K562 (cell line): ENCODE measurements around the gene LAX1. TPM values are rescaled to one million over a fixed set of nuclear protein-coding genes. Genes with fewer than 3 reads are reported as not detected.

Experiments
- AFF1 ChIP-seq, 2 experiments: fragments of 450-650 bp; IDR thresholded peaks; 2 replicates each; pipeline ENCODE4 v1.6.1; 2018; ENCODE audit warnings: mild to moderate bottlenecking in 2 of 2, low read depth in 1 of 2; ENCODE audit not compliant: partially characterized antibody in 2 of 2
- ARID2 ChIP-seq: fragments of 450-650 bp; IDR thresholded peaks from 2 replicates; pipeline ENCODE4 v1.6.1; 2017; ENCODE audit warnings: antibody characterized with exemption, mild to moderate bottlenecking
- CBFA2T2 ChIP-seq: fragments of 450-650 bp; conservative IDR thresholded peaks from 2 replicates; pipeline ENCODE4 v1.6.1; 2017; ENCODE audit warnings: mild to moderate bottlenecking
- CHD1 ChIP-seq: fragments of 200-600 bp; sonication (generic); IDR thresholded peaks from one replicate; pipeline ENCODE4 v1.6.1; 2012; ENCODE audit warnings: mild to moderate bottlenecking, moderate library complexity, low read length, inconsistent platforms
- E2F6 ChIP-seq, 2 experiments: IDR thresholded peaks; 2 replicates each; pipeline ENCODE4 v1.6.1; 2011; ENCODE audit warnings: borderline replicate concordance in 1 of 2, control low read depth in 1 of 2, low read depth in 1 of 2, low read length in 1 of 2, mild to moderate bottlenecking in 1 of 2, mixed read lengths in 1 of 2, moderate library complexity in 1 of 2; ENCODE audit not compliant: insufficient read depth in 1 of 2, insufficient read length in 1 of 2, poor library complexity in 1 of 2, severe bottlenecking in 1 of 2; ENCODE audit errors: extremely low read depth in 1 of 2
- GABPB1 ChIP-seq: sonication (generic); formaldehyde crosslinking; IDR thresholded peaks from 2 replicates; pipeline ENCODE4 v1.8.0; 2022; ENCODE audit warnings: mild to moderate bottlenecking, missing genetic modification reagents
- JUN ChIP-seq, 2 experiments: sonication (generic) in 1 of 2; formaldehyde crosslinking in 1 of 2; IDR thresholded peaks; 2 replicates each; pipeline versions ENCODE4 v1.6.1 to v1.8.0; 2012 to 2022; ENCODE audit warnings: borderline replicate concordance in 2 of 2, mild to moderate bottlenecking in 2 of 2, improper control_type of control experiment in 1 of 2, low read depth in 1 of 2, low read length in 1 of 2, missing genetic modification reagents in 1 of 2
- KDM4B ChIP-seq, 2 experiments: fragments of 450-650 bp in 1 of 2; sonication (generic) in 1 of 2; IDR thresholded peaks; 2 replicates each; pipeline ENCODE4 v1.6.1; 2016 to 2017; ENCODE audit warnings: borderline replicate concordance in 2 of 2, antibody characterized with exemption in 1 of 2, low read depth in 1 of 2, mild to moderate bottlenecking in 1 of 2
- PCBP2 ChIP-seq: fragments of 200-400 bp; formaldehyde crosslinking; IDR thresholded peaks from 2 replicates; pipeline ENCODE4 v1.6.1; 2018; ENCODE audit warnings: low read length, low read depth, mild to moderate bottlenecking, moderate library complexity; ENCODE audit not compliant: poor library complexity, severe bottlenecking
- PHF20 ChIP-seq: fragments of 450-650 bp; IDR thresholded peaks from 2 replicates; pipeline ENCODE4 v1.6.1; 2018; ENCODE audit not compliant: partially characterized antibody
- RBM25 ChIP-seq: fragments of 200-400 bp; formaldehyde crosslinking; IDR thresholded peaks from 2 replicates; pipeline ENCODE4 v1.6.1; 2018; ENCODE audit warnings: low read length, low read depth, moderate library complexity; ENCODE audit not compliant: severe bottlenecking
- RFX5 ChIP-seq: IDR thresholded peaks from 2 replicates; pipeline ENCODE4 v1.6.1; 2011; ENCODE audit warnings: low read depth, mild to moderate bottlenecking, improper control_type of control experiment, low read length
- TCF7L2 ChIP-seq: fragments of 150-350 bp; IDR thresholded peaks from 2 replicates; pipeline ENCODE4 v1.6.1; 2016; ENCODE audit warnings: low read depth, mild to moderate bottlenecking, low read length, moderate library complexity
- ZC3H4 ChIP-seq: sonication (generic); formaldehyde crosslinking; IDR thresholded peaks from 2 replicates; pipeline ENCODE4 v1.9.0; 2021; ENCODE audit warnings: missing genetic modification reagents, borderline replicate concordance
- ZNF140 ChIP-seq: fragments of 250-450 bp; sonication (Bioruptor Pico); IDR thresholded peaks from 2 replicates; pipeline ENCODE4 v1.8.0; 2021; ENCODE audit warnings: moderate library complexity, mild to moderate bottlenecking, inconsistent platforms
- ZNF165 ChIP-seq: fragments of 250-450 bp; sonication (Bioruptor Pico); IDR thresholded peaks from 2 replicates; pipeline ENCODE4 v1.4.0; 2020; ENCODE audit warnings: borderline replicate concordance
- ZNF224 ChIP-seq: sonication (generic); formaldehyde crosslinking; IDR thresholded peaks from 2 replicates; pipeline ENCODE4 v1.8.0; 2022; ENCODE audit warnings: mild to moderate bottlenecking, missing genetic modification reagents
- ZNF277 ChIP-seq: fragments of 250-450 bp; sonication (Bioruptor Pico); IDR thresholded peaks from 2 replicates; pipeline ENCODE4 v1.8.0; 2022; ENCODE audit warnings: inconsistent platforms, mild to moderate bottlenecking, moderate library complexity, borderline replicate concordance
- ZNF384 ChIP-seq: IDR thresholded peaks from 2 replicates; pipeline ENCODE4 v1.6.1; 2012; ENCODE audit warnings: low read depth, low read length, improper control_type of control experiment
- ZNF57 ChIP-seq: fragments of 450-650 bp; formaldehyde crosslinking; IDR thresholded peaks from 2 replicates; pipeline ENCODE4 v1.4.0; 2020; ENCODE audit warnings: mild to moderate bottlenecking, moderate library complexity
- polyA plus RNA-seq, 8 experiments: library from polyadenylated mRNA; depleted of rRNA in 4 of 8; stranded (reverse) in 5 of 8; unstranded in 3 of 8; fragments of >200 nt; fragmentation: Nextera tagmentation in 2 of 8; fragmentation: Illumina TruSeq in 1 of 8; extraction: Ambion mirVana in 2 of 8; extraction: Trizol in 1 of 8; gene quantifications; 2 replicates each; pipeline versions ENCODE4 v1.2.1 to v1.2.3, GENCODE V29; 2011 to 2014; ENCODE audit warnings: inconsistent platforms in 1 of 8, missing spikeins in 1 of 8
- total RNA-seq, 7 experiments: library from RNA; depleted of rRNA in 6 of 7; stranded (reverse); fragments of >200 nt in 6 of 7; fragmentation: Illumina TruSeq in 2 of 7; extraction: Trizol in 2 of 7; gene quantifications; 2 replicates each; pipeline versions ENCODE4 v1.2.1 to v1.2.3, GENCODE V29; 2011 to 2021; ENCODE audit warnings: low replicate concordance in 1 of 7

Gene LAX1
- total and polyA plus RNA-seq, 9 of the 15 experiments (the other 6 are each of a cell fraction or from before 2014, with no cell fraction given) = not detected

- TF ChIP-seq E2F6 (IDR thresholded peaks at IDR 0.05; ENCODE audit: borderline replicate concordance in 1 of 2, extremely low read depth in 1 of 2, insufficient read depth in 1 of 2, insufficient read length in 1 of 2, low read depth in 1 of 2, low read length in 1 of 2, poor library complexity in 1 of 2, severe bottlenecking in 1 of 2) (peak; percentile 71 to 85), AFF1 (IDR thresholded peaks at IDR 0.05; ENCODE audit: low read depth in 1 of 2, partially characterized antibody in 2 of 2) (peak; percentile 75 to 86), CBFA2T2 (peak; percentile 96), CHD1 (peak; percentile 52), JUN (IDR thresholded peaks at IDR 0.05; ENCODE audit: borderline replicate concordance, low read depth, low read length) (peak; percentile 87; the same call in 1 of the 2 replicates), JUN (CRISPR knock-in tag; IDR thresholded peaks at IDR 0.05; ENCODE audit: borderline replicate concordance) (no peak), ZNF165 (CRISPR knock-in tag) (no peak), TCF7L2 (0 out of 2 replicates have a peak, but pooled peaks have one; percentile 33), ZNF224 (no peak), ZNF277 (CRISPR knock-in tag) (no peak), RFX5 (0 out of 2 replicates have a peak, but pooled peaks have one; percentile 14), ZNF57 (CRISPR knock-in tag) (no peak), GABPB1 (CRISPR knock-in tag) (peak; percentile 77), PCBP2 (peak; percentile 83), PHF20 (no peak), ZNF140 (CRISPR knock-in tag) (no peak), ARID2 (no peak), ZNF384 (no peak), RBM25 (no peak), ZC3H4 (CRISPR knock-in tag) (no peak), KDM4B (IDR thresholded peaks at IDR 0.05; ENCODE audit: borderline replicate concordance in 2 of 2, low read depth in 1 of 2) (peak in 1 of 2 experiments; percentile 72; a peak in 1 of 4 replicates)
Measured at GRCh38 chr1:203795441-203796235, 30.7 kb downstream of the LAX1 start, which contains the start of the genes ZBED6 and ZC3H11A (continued).
